A549 (cell line): ENCODE data around the gene PTPA. TPM values are rescaled to one million over a fixed set of nuclear protein-coding genes. Genes with fewer than 3 reads are reported as not detected.

ENCODE experiments used
- CEBPB ChIP-seq, 2 experiments: fragments of >200 bp in 1 of 2; sonication (Bioruptor Twin) in 1 of 2; formaldehyde crosslinking in 1 of 2; IDR thresholded peaks; 2 replicates each; pipeline ENCODE4 v1.6.1; 2012 to 2016
- CTCF ChIP-seq: fragments of >200 bp; sonication (Bioruptor Twin); formaldehyde crosslinking; IDR thresholded peaks from 3 replicates; pipeline ENCODE4 v1.5.1; 2016
- EHF ChIP-seq: fragments of 250-450 bp; sonication (Bioruptor Pico); IDR thresholded peaks from 2 replicates; pipeline ENCODE4 v1.5.0; 2020; ENCODE audit warnings: mild to moderate bottlenecking
- EHMT2 ChIP-seq: fragments of 200-600 bp; sonication (generic); IDR thresholded peaks from 2 replicates; pipeline ENCODE4 v1.6.1; 2016; ENCODE audit warnings: antibody characterized with exemption, low read depth, mild to moderate bottlenecking, moderate library complexity
- EP300 ChIP-seq, 2 experiments: fragments of >200 bp; sonication (Bioruptor Twin); formaldehyde crosslinking; IDR thresholded peaks; 2 replicates in 1 of 2; 3 replicates in 1 of 2; pipeline ENCODE4 v1.6.1; 2016 to 2017
- ESRRA ChIP-seq: fragments of 150-350 bp; IDR thresholded peaks from 2 replicates; pipeline ENCODE4 v1.6.1; 2014; ENCODE audit warnings: mild to moderate bottlenecking, low read length, borderline replicate concordance
- FOXS1 ChIP-seq: fragments of 250-450 bp; sonication (Bioruptor Pico); IDR thresholded peaks from 2 replicates; pipeline ENCODE4 v1.5.0; 2020; ENCODE audit warnings: mild to moderate bottlenecking, moderate library complexity
- HDAC2 ChIP-seq: fragments of 200-600 bp; sonication (generic); IDR thresholded peaks from 2 replicates; pipeline ENCODE4 v1.6.1; 2016
- HES2 ChIP-seq: fragments of >200 bp; sonication (Bioruptor Twin); formaldehyde crosslinking; IDR thresholded peaks from 2 replicates; pipeline ENCODE4 v1.6.1; 2016
- HEYL ChIP-seq: fragments of 250-450 bp; sonication (Bioruptor Pico); IDR thresholded peaks from 2 replicates; pipeline ENCODE4 v1.8.0; 2021; ENCODE audit warnings: mild to moderate bottlenecking, moderate library complexity
- HMGXB4 ChIP-seq: fragments of 250-450 bp; sonication (Bioruptor Pico); IDR thresholded peaks from 2 replicates; pipeline ENCODE4 v1.5.0; 2021; ENCODE audit warnings: mild to moderate bottlenecking, moderate library complexity, borderline replicate concordance
- HOXA7 ChIP-seq: fragments of 250-450 bp; sonication (Bioruptor Pico); IDR thresholded peaks from 2 replicates; pipeline ENCODE4 v1.5.0; 2020; ENCODE audit warnings: mild to moderate bottlenecking, moderate library complexity
- HOXB13 ChIP-seq: fragments of 250-450 bp; sonication (Bioruptor Pico); IDR thresholded peaks from 2 replicates; pipeline ENCODE4 v1.5.0; 2020; ENCODE audit warnings: low read depth, mild to moderate bottlenecking, moderate library complexity
- HOXB5 ChIP-seq: fragments of 250-450 bp; sonication (Bioruptor Pico); IDR thresholded peaks from 2 replicates; pipeline ENCODE4 v1.5.0; 2020; ENCODE audit warnings: mild to moderate bottlenecking, moderate library complexity
- JUN ChIP-seq, 2 experiments: fragments of >200 bp; sonication (Bioruptor Twin); formaldehyde crosslinking; IDR thresholded peaks; 2 replicates in 1 of 2; 3 replicates in 1 of 2; pipeline ENCODE4 v1.6.1; 2016 to 2017
- JUNB ChIP-seq: fragments of >200 bp; sonication (Bioruptor Twin); formaldehyde crosslinking; IDR thresholded peaks from 2 replicates; pipeline ENCODE4 v1.6.1; 2016
- KDM1A ChIP-seq: fragments of 200-600 bp; sonication (generic); IDR thresholded peaks from 2 replicates; pipeline ENCODE4 v1.6.1; 2016; ENCODE audit warnings: low read depth, mild to moderate bottlenecking
- MAFK ChIP-seq: fragments of 450-650 bp; IDR thresholded peaks from 2 replicates; pipeline ENCODE4 v1.6.1; 2014; ENCODE audit not compliant: partially characterized antibody
- MAX ChIP-seq: IDR thresholded peaks from 2 replicates; pipeline ENCODE4 v1.6.1; 2012
- MYC ChIP-seq: IDR thresholded peaks from 2 replicates; pipeline ENCODE4 v1.6.1; 2012; ENCODE audit warnings: mild to moderate bottlenecking, inconsistent platforms, low read length, improper control_type of control experiment, borderline replicate concordance
- NFE2L2 ChIP-seq: fragments of 150-350 bp; conservative IDR thresholded peaks from 2 replicates; pipeline ENCODE4 v1.6.1; 2014; ENCODE audit warnings: low read length
- NPAS2 ChIP-seq: fragments of 250-450 bp; sonication (Bioruptor Pico); IDR thresholded peaks from 2 replicates; pipeline ENCODE4 v1.8.0; 2022; ENCODE audit warnings: mild to moderate bottlenecking, moderate library complexity, borderline replicate concordance
- NR3C1 ChIP-seq: fragments of >200 bp; sonication (Bioruptor Twin); formaldehyde crosslinking; IDR thresholded peaks from 3 replicates; pipeline ENCODE4 v1.6.1; 2017
- PBX3 ChIP-seq: IDR thresholded peaks from 2 replicates; pipeline ENCODE4 v1.6.1; 2012
- POLR2A ChIP-seq: IDR thresholded peaks from 2 replicates; pipeline ENCODE4 v1.6.1; 2012; ENCODE audit warnings: mild to moderate bottlenecking, low read length
- POLR2AphosphoS2 ChIP-seq: conservative IDR thresholded peaks from 2 replicates; pipeline ENCODE4 v1.6.1; 2012; ENCODE audit warnings: low read length, improper control_type of control experiment, inconsistent platforms
- RAD21 ChIP-seq, 2 experiments: fragments of >200 bp in 1 of 2; sonication (Bioruptor Twin) in 1 of 2; formaldehyde crosslinking in 1 of 2; IDR thresholded peaks in 1 of 2; conservative IDR thresholded peaks in 1 of 2; 2 replicates in 1 of 2; 3 replicates in 1 of 2; pipeline ENCODE4 v1.6.1; 2012 to 2018; ENCODE audit warnings: inconsistent platforms in 1 of 2
- RARB ChIP-seq: fragments of 250-450 bp; sonication (Bioruptor Pico); IDR thresholded peaks from 2 replicates; pipeline ENCODE4 v1.8.0; 2021; ENCODE audit warnings: mild to moderate bottlenecking, moderate library complexity
- RFX5 ChIP-seq: fragments of 450-650 bp; IDR thresholded peaks from 2 replicates; pipeline ENCODE4 v1.7.1; 2014; ENCODE audit warnings: antibody characterized with exemption, mild to moderate bottlenecking, moderate library complexity
- SREBF2 ChIP-seq: fragments of 450-650 bp; IDR thresholded peaks from 2 replicates; pipeline ENCODE4 v1.6.1; 2014; ENCODE audit warnings: mild to moderate bottlenecking, moderate library complexity
- TP53 ChIP-seq: fragments of 250-450 bp; sonication (Bioruptor Pico); IDR thresholded peaks from 2 replicates; pipeline ENCODE4 v1.5.0; 2021; ENCODE audit warnings: mild to moderate bottlenecking, moderate library complexity
- USF2 ChIP-seq: fragments of 450-650 bp; IDR thresholded peaks from 2 replicates; pipeline ENCODE4 v1.6.1; 2014; ENCODE audit warnings: antibody characterized with exemption
- ZSCAN20 ChIP-seq: fragments of 250-450 bp; sonication (Bioruptor Pico); IDR thresholded peaks from 2 replicates; pipeline ENCODE4 v1.8.0; 2022; ENCODE audit warnings: mild to moderate bottlenecking, moderate library complexity
- polyA plus RNA-seq, 4 experiments: library from polyadenylated mRNA; depleted of rRNA in 3 of 4; stranded (reverse); fragments of >200 nt; fragmentation: RNase III in 1 of 4; extraction: RNeasy Plus Mini Kit Qiagen cat#74134 plus additional on column Dnase treatment in 1 of 4; gene quantifications; 2 replicates in 3 of 4; 3 replicates in 1 of 4; pipeline ENCODE4 v1.2.3, GENCODE V29; 2011 to 2017

Gene PTPA
- polyA plus RNA-seq, 2 of the 4 experiments (the other 2 are of a cell fraction), result 140 to 161 TPM

GRCh38 chr9:129174102-129174723 lies 63.0 kb downstream of the PTPA start (continued):
- TF ChIP-seq PBX3 (0 out of 2 replicates have a peak, but pooled peaks have one; percentile 39), USF2 (no peak), MAFK (no peak), CEBPB (IDR thresholded peaks at IDR 0.05) (no peak), JUN (IDR thresholded peaks at IDR 0.05) (peak; percentile 56 to 68), POLR2AphosphoS2 (no peak), NFE2L2 (no peak), EP300 (IDR thresholded peaks at IDR 0.05) (no peak; a peak in 1 of 5 replicates), HOXA7 (no peak), MYC (no peak; the same call in 1 of the 2 replicates), ESRRA (no peak), MAX (peak; percentile 81), RARB (CRISPR knock-in tag) (no peak), HOXB5 (CRISPR knock-in tag) (0 out of 2 replicates have a peak, but pooled peaks have one; percentile 33), HEYL (CRISPR knock-in tag) (no peak), HES2 (no peak), EHF (CRISPR knock-in tag) (no peak), CTCF (peak; percentile 88), RFX5 (no peak), EHMT2 (no peak), HMGXB4 (no peak), SREBF2 (no peak), RAD21 (conservative IDR thresholded peaks at IDR 0.05 in 1 of 2, IDR thresholded peaks at IDR 0.05 in 1 of 2) (peak; percentile 91 to 92), FOXS1 (no peak), HOXB13 (0 out of 2 replicates have a peak, but pooled peaks have one; percentile 20), ZSCAN20 (CRISPR knock-in tag) (no peak), KDM1A (no peak), NR3C1 (no peak), TP53 (CRISPR knock-in tag) (no peak; the same call in 1 of the 2 replicates), POLR2A (no peak; the same call in 1 of the 2 replicates), NPAS2 (no peak), HDAC2 (no peak), JUNB (no peak)
